NCI-H187 (cell line): ENCODE measurements around the gene EMC8.
"Not testable (repeated sequence)": the region's sequence is repeated elsewhere in the genome, so short reads cannot be mapped to it uniquely, and the experiment has no call there.

Source experiments
- DNase-seq, 2 experiments: peaks; one replicate each; lab custom pipeline; 2025; lab: John Stamatoyannopoulos, UW

Gene EMC8

DNA sequence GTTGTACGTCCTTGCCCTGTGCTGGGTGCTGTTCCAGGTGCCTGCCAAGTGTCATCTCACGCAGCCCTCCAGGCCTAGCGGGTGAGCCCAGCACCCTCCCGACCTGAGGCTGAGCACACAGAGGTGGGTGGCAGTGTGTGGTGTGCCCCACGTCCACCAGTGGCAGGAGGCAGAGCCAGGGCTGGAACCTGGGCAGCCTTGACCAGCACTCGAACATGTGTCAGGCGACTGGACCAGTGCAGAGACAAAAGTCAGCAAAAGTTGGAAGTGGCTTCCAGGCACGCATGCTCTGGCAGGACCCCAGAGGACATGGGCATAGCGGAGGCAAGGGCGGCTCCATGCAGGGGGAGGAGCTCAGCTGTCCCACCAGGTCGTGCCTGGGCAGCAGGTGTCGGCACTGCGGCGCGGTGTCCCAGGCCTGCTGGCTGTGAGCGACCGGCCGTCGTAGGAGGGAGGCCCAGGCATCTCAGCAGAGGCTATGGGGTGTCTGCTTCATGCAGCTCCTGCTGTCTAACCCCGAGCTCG lies 35.9 kb upstream of the EMC8 start:
- DNase-seq: no peak

- DNase-seq: no peak
These were observed 35.4 kb upstream of the EMC8 start for GRCh38 chr16:85834741-85835140.

DNA sequence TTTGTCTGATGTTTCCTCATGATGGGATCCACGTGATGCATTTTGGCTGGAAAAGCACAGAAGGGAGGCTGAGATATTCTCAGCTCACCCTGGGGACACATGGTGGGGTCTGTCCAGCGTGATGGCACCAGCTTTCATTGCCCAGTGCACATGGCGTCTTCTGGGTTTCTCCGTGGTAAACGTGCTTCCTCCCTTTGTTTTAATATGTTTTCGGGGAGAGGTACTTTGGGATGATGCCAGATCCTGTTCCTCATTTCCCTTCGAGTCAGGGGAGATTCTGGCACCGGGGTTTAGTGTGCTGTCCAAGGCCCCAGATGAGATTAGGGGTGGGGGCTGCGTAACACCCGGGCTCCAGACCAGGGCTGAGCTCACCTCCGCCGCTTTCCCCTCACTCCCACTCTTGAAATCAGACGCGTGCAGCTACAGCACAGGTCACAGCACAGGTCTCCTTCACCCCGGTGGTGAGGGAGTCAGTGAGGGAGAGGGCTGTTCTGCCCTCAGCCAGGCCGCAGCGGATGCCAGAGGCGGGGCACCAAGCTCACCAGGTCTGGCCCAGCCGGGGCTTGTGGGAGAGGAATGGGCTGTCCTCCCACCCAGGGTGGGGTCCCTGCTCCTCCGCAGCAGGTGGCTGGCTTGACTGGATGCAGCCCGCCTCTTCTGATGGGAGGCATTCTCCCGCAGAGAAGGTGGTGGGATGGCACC lies 34.0 kb upstream of the EMC8 start:
- no peak for DNase-seq

GRCh38 chr16:85832570-85833218 lies 33.4 kb upstream of the EMC8 start:
- no peak for DNase-seq

- DNase-seq: no peak
These were observed 31.5 kb upstream of the EMC8 start for GRCh38 chr16:85830821-85831220.

GRCh38 chr16:85829751-85830445 lies 30.6 kb upstream of the EMC8 start:
- DNase-seq: no peak

- no peak for DNase-seq
These were observed 29.9 kb upstream of the EMC8 start for GRCh38 chr16:85829171-85829719.

GRCh38 chr16:85828166-85828565 lies 28.8 kb upstream of the EMC8 start:
- no peak for DNase-seq

GRCh38 chr16:85826686-85827247 lies 27.4 kb upstream of the EMC8 start:
- no peak for DNase-seq

- DNase-seq: no peak
These were observed 26.0 kb upstream of the EMC8 start for GRCh38 chr16:85825326-85825725.

- DNase-seq: no peak
These were observed 25.1 kb upstream of the EMC8 start for GRCh38 chr16:85824161-85825135.

- DNase-seq: no peak
These were observed 24.1 kb upstream of the EMC8 start for GRCh38 chr16:85823328-85823920.

- no peak for DNase-seq
These were observed 22.8 kb upstream of the EMC8 start for GRCh38 chr16:85822145-85822544.

DNA sequence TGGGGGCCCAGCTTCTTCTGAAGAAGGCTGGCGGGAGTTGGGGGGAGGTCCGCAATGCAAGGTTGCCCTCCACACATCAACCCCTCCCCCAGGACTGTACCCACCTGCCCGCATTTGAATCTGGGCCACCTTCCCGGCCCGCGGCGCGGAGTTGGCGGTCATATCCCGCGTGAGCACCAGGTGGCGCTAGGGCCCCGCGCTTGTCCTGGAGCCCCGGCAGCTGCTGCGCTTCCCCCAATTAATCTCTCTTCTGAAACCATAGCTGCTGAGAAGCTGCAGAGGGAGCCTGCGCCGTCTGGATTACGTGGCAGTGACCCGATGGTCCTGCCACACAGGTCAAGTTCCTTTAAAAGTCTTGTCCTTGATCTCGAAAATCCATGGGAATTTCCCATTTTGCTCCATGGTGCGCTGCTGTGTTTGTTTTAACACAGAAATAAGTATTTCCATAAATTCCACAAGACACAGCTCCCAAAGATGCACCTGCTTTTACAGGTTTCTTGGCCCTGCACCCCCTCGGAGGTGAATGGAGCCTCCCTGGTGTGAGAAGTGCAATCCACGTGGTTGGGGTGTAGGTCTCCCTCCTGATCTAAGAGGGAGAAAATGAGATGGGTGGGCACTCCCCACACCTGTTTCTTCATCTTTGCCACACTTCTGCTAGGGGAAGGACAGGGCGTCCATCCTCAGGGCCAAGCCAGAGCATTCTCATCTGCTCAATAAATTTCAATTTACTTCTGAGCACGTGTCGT lies 22.2 kb upstream of the EMC8 start:
- no peak for DNase-seq

DNA sequence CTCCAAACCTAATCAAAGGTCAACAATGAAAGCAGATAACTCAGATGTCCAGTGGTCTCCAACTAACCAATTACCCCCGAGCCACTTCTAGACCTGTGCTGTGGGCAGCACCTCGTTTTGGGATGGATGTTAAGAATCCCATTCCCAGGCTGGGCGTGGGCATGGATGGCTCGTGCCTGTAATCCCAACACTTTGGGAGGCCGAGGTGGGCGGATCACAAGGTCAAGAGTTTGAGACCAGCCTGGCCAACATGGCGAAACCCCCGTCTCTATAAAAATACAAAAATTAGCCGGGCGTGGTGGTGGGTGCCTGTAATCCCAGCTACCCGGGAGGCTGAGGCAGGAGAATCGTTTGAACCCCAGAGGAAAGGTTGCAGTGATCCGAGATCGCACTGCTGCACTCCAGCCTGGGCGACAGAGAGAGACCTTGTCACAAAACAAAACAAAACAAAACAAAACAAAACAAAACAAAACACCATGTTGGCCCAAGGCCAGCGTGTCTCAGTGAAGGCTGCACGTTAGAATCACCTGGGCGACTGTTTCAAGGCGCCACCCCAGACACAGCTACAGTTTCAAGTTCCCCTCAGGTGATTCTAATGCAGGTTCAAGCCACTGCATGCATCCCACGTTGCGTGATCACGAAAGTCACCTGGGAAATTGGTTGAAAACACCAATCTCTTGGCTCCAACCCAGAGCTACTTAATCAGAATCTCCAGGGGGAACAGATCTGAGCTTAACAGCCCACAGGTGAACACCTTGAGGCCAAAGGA lies 21.4 kb upstream of the EMC8 start:
- DNase-seq: no peak

GRCh38 chr16:85819771-85820170 lies 20.4 kb upstream of the EMC8 start:
- no peak for DNase-seq

DNA sequence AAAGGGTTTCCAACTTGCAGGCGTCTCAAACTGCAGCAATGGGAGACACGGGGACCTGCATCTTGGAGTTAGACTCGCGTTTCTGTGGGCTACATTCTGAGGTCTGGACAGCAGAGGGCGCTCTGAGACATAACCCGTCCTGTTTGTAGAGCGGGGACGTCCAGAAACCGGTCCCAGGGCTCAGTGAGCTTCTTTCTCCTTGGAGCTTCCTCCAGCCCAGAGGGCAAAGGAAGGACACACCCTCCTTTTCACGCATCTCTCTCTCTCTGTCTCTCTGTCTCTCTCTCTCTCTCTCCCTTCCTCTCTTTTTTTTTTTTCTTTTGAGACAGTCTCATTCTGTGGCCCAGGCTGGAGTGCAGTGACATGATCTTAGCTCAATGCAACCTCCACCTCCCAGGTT lies 19.9 kb upstream of the EMC8 start:
- DNase-seq: peak in 1 of 2 experiments; percentile 7

DNA sequence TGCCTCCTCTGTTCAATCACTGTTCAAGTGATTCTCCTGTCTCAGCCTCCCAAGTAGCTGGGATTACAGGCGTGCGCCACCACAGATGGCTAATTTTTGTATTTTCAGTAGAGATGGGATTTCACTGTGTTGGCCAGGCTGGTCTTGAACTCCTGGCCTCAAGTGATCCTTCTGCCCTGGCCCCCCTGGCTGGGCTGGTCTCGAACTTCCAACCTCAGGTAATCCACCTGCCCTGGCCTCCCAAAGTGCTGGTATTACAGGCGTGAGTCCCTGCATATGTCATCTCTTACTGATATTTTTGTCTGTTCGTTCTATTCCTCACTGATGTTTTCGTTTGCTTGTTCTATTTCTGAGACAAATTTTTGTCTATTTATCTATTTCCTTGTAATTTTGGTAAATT lies 17.9 kb upstream of the EMC8 start:
- not testable (repeated sequence) for DNase-seq

DNA sequence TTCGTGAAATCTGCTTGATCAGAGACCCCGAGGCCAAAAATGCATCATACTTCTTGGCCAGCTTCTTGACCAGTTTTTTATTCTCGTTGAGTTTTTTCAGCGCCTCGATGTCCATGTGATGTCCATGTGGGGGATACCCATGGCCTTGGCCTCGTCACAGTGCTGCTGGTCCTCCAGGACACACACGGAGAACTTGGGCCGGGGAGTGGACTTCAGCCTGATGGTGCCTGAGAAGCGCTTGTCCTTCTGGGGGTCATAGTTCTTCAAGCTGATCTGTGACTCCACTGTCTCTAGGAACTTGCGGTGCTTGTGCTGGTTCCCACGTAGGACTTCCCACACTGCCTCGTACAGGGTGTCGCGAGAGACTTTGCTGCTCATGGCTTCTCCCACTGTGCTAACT lies 16.8 kb upstream of the EMC8 start:
- DNase-seq: no peak
